ENCODE measurements around the gene EPB42. TPM values are rescaled to one million over a fixed set of nuclear protein-coding genes. Genes with fewer than 3 reads are reported as not detected.
A peak's percentile ranks its signal among the peaks of the same experiment; 100 is the strongest.

EPB42 gene
- total RNA-seq, 1 experiment from 2014 or later, result not detected

DNA sequence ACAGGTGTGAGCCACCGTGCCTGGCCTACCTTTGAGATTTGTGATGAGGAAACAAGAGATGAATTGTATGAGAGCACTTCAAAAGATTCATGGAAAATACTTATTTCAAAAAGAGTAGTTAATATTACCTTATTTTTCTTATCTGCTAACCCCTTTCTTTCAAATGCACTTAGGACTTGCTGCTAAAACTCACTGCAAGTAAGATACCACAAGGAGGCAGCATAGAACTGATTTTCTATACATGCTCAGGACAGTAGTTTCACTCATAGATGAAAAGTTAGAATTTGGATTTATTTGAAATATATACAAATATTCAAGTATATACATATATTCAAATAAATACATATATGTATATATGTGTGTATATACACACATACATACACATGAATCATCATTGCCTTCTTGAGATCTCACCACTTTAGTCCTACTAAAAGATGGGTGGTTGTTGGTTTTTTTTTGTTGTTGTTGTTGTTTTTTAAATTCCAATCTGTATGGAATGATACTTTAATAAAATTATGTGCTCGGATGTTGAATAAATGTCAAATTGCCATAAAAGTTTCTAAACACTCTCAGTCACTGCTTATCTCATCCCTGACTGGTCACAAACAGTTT lies 33.2 kb downstream of the EPB42 start:
- Mint-ChIP-seq H3K4me1 (peaks cover 7 to 13% of the 10 kb centered on the region in 2 experiments), H3K4me3 (peak overlapping the region; percentile 24 to 32; a peak in 2 of 5 replicates), H3K27ac (no peak overlapping the region), H3K9me3 (no peaks in the 10 kb centered on the region), H3K27me3 (ENCODE audit: low read depth) (no peaks in the 10 kb centered on the region), H3K36me3 (ENCODE audit: insufficient read depth in 1 of 3, low read depth in 3 of 3) (peaks cover 0 to 30% (median 21%) of the 10 kb centered on the region in 3 experiments; a peak in 5 of 7 replicates)
- Histone ChIP-seq H3K27ac (ENCODE audit: insufficient read length, low read depth, low read length) (no peak overlapping the region), H3K79me2 (ENCODE audit: insufficient read depth, low read length) (no peaks in the 10 kb centered on the region), H3K79me1 (ENCODE audit: insufficient read depth, low read depth, low read length, poor library complexity, severe bottlenecking) (no peaks in the 10 kb centered on the region), H2BK12ac (ENCODE audit: insufficient read length, low read depth, low read length) (no peak overlapping the region), H3K23ac (ENCODE audit: insufficient read length, low read depth, low read length) (no peak overlapping the region), H4K8ac (replicated peaks; ENCODE audit: insufficient read length, low read depth, low read length) (no peak overlapping the region), H3K9me3 (ENCODE audit: control insufficient read depth, low read depth, low read length) (no peaks in the 10 kb centered on the region), H4K91ac (ENCODE audit: insufficient read length, low read depth, low read length) (no peak overlapping the region), H3K9ac (ENCODE audit: extremely low read depth, insufficient read length, low read length) (no peak overlapping the region), H3K14ac (ENCODE audit: insufficient read depth, low read length) (no peak overlapping the region), H3K4me1 (ENCODE audit: insufficient read depth, low read length) (no peaks in the 10 kb centered on the region; the same call in 1 of the 2 replicates), H3K18ac (ENCODE audit: insufficient read length, low read depth, low read length) (no peak overlapping the region), H4K5ac (ENCODE audit: insufficient read length, low read depth, low read length) (no peak overlapping the region), H2AFZ (ENCODE audit: low read length) (no peak overlapping the region), H3K4ac (ENCODE audit: low read depth, low read length) (no peak overlapping the region), H3K27me3 (ENCODE audit: insufficient read depth, low read length) (no peaks in the 10 kb centered on the region), H3K4me2 (ENCODE audit: insufficient read depth, insufficient read length, low read length) (no peak overlapping the region), H2BK20ac (ENCODE audit: low read depth, low read length, poor library complexity, severe bottlenecking) (no peak overlapping the region), H3K56ac (ENCODE audit: insufficient read length, low read depth, low read length) (no peak overlapping the region), H3T11ph (ENCODE audit: low read length) (no peak overlapping the region), H4K20me1 (ENCODE audit: control insufficient read depth, insufficient read depth, insufficient read length) (no peaks in the 10 kb centered on the region), H2BK15ac (ENCODE audit: low read depth, low read length) (no peak overlapping the region), H2AK5ac (ENCODE audit: insufficient read length, low read length) (no peak overlapping the region), H2BK5ac (ENCODE audit: insufficient read length, low read length) (no peak overlapping the region), H3K23me2 (ENCODE audit: insufficient read length, low read depth, low read length, poor library complexity, severe bottlenecking) (peaks cover 5% of the 10 kb centered on the region), H2BK120ac (ENCODE audit: low read depth, low read length, poor library complexity, severe bottlenecking) (no peak overlapping the region)
- WGBS (ENCODE audit: extremely low coverage, insufficient read length, low lambda C conversion rate), result no CpG with 5 or more reads among the region's 2 CpGs
- no peak for DNase-seq
- TF ChIP-seq, protein P1, sequence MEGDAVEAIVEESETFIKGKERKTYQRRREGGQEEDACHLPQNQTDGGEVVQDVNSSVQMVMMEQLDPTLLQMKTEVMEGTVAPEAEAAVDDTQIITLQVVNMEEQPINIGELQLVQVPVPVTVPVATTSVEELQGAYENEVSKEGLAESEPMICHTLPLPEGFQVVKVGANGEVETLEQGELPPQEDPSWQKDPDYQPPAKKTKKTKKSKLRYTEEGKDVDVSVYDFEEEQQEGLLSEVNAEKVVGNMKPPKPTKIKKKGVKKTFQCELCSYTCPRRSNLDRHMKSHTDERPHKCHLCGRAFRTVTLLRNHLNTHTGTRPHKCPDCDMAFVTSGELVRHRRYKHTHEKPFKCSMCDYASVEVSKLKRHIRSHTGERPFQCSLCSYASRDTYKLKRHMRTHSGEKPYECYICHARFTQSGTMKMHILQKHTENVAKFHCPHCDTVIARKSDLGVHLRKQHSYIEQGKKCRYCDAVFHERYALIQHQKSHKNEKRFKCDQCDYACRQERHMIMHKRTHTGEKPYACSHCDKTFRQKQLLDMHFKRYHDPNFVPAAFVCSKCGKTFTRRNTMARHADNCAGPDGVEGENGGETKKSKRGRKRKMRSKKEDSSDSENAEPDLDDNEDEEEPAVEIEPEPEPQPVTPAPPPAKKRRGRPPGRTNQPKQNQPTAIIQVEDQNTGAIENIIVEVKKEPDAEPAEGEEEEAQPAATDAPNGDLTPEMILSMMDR (conservative IDR thresholded peaks at IDR 0.05), result peak; percentile 73
